Left renal cortex interstitium (tissue), 4 donors: ENCODE data around the gene VSIG10L2. TPM values are rescaled to one million over a fixed set of nuclear protein-coding genes. Genes with fewer than 3 reads are reported as not detected.
A peak's percentile ranks its signal among the peaks of the same experiment; 100 is the strongest.

Experiments used
- DNase-seq, 4 donors: peaks; one replicate each; pipeline ENCODE4 v3.0.0-alpha.2; 2013; ENCODE audit warnings: low read depth in 4 of 4, low spot score in 2 of 4, missing footprints in 1 of 4
- polyA plus RNA-seq, 4 donors: library from polyadenylated mRNA; unstranded; fragments of 120-200 nt; gene quantifications; one replicate each; pipeline ENCODE4 v1.2.1, GENCODE V29; 2013; ENCODE audit not compliant: insufficient read length in 4 of 4

VSIG10L2 gene
- polyA plus RNA-seq, 4 donors: not detected

DNA sequence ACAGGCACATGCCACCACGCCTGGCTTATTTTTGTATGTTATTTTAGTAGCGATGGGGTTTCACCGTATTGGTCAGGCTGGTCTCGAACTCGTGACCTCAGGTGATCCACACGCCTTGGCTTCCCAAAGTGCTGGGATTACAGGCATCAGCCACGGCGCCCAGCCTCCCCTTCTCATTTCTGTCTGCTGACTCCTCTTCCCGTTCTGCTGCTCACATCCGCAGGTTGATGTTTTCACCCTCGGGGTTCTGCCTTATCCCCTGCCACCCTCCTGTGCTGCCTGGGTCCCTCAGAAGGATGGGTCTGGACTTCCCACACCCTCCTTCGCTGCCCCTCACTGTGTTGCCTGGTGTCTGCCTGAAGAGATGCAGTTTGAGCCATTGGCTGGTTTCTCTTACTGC lies 19.2 kb upstream of the VSIG10L2 start:
- DNase-seq: no peak

DNA sequence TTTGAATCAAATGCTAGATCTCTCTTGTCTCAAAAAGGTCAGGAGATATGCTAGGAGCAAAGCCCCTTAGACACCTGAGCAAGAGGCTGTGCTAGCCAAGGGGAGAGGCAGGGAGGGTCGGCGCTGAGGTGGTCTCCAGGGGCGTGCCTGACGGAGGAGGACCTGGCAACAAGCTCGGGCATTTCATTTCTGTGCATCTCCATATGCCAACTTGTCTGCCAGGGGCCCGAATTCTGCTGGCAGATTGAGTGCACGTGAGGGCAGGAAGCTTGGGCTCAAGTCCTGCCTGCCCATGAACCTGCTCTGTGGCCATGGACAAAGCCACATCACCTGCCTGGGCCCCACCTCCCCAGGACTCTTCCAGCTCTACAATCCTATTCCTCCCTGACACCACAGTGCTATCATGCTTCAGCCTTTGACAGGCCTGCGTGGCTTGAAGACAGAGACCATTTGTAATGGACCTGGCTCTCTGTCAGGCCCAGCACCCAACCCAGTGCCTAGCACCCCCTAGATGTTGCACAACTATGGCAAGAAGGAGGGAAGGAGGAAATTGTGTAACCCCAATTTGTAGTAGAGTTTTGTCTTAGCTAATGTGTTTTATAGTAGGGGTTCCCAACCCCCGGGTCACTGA lies 16.3 kb upstream of the VSIG10L2 start:
- no peak for DNase-seq

DNA sequence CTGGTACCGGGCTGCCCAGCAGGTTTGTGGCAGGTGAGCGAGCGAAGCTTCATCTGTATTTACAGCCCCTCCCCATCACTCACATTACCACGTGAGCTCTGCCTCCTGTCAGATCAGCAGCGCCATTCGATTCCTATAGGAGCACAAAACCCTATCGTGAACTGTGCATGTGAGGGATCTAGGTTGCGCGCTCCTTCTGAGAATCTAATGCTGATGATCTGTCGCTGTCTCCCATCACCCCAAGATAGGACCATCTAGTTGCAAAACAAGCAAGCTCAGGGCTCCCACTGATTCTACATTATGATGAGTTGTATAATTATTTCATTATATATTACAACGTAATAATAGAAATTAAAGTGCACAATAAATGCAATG lies 15.8 kb upstream of the VSIG10L2 start:
- DNase-seq: no peak

DNA sequence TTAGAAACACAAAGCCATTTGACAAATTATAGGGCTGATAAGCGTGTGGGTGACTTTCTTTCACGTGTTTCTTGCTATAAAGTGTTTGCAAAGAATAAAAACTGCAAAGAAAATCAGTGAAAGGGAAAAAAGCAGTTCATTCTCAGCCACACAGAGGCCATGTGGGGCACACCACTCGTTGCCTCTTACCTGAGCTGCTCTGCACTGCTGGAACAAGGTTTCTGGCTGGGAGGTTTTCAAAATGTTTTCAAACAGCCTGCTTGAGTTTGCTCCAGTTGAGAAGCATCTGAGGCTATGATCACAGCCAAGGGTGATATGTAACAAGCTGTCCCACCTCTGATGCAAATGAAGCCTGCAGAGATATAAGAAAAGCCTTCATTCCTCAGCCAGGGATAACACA lies 14.7 kb upstream of the VSIG10L2 start:
- no peak for DNase-seq

DNA sequence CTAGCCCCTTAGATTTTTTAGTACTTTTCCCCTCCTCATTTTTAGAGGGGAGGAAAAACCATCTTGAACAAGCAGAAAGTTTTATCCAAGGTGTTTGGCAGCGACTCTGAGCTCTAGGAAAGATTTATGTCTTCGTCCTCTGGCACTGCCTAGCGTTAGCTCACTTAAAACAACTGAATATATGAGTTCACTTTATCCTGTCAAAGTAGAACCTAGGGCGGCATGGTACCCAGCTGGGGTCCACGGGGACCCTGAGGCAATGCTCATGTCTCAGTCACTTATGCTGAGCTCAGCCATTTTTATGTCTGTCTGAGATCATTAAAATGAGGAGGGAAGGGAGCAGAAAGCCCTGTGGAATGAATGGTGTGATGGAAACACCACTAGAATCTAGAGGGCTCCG lies 14.2 kb upstream of the VSIG10L2 start:
- DNase-seq: no peak

DNA sequence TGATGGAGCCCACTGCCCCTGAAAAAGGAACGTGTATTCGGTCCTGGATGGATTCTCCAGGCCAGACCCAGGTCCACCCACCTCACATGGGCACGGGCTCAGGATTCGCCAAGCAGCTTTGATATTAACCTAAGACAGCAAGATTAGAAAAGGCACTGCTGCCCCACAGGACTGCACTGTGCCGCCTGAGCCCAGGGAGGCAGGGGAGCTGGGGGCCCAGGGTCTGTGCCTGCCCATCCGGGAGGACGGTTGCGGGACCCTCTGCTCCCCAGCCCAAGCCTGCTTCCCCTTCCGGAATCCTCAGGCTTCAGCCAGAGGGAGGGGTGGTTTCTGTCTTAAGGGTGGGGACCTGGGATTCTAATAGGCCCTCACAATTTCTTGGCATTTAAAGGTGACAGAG lies 13.5 kb upstream of the VSIG10L2 start:
- DNase-seq: no peak

DNA sequence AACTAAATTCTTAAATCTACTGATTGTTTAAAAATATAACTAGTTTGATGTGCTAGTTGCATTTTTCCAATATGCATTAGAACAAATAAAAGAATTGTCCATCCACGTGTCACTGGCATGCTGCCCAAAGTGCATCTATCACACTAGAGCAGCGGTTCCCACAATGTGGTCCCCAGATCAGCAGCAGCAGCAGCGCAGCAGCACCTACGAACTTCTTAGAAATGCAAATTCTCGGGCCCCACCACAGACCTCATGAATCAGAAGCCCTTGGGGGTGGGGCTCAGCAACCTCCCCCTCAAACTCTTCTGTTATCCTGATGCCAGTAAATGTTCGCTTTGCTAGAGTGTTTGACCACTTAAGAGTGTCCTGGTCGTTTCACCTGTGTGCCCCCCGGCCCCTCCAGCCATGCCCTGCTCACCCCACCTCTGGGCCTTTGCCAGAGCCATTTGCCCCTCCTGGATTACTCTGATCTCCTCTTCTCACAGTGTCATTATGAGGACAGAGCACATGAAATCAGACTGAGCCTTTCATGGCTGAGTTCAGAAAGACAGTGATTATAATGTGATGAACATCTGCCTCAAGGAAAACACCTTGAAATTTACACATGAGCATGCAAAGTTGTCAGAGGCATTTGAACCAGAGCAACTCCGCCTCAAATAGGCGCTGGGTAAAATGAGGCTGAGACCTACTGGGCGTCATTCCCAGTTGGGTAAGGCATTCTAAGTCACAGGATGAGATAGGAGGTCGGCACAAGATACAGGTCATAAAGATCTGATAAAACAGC lies 12.6 kb upstream of the VSIG10L2 start:
- no peak for DNase-seq

DNA sequence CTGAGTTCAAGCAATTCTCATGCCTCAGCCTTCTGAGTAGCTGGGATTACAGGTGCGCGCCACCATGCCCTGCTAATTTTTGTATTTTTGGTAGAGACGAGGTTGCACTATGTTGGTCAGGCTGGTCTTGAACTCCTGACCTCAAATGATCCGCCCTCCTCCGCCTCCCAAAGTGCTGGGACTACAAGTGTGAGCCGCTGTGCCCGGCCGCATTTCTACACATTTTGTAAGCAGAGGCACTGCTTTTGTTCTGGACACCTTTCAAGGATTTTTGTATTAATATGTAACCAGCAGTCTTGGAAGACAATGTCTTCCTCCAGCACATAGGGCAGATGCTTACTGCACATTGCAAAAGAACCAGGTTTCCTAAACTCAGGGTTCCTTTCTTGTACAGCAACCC lies 11.4 kb upstream of the VSIG10L2 start:
- DNase-seq: no peak

DNA sequence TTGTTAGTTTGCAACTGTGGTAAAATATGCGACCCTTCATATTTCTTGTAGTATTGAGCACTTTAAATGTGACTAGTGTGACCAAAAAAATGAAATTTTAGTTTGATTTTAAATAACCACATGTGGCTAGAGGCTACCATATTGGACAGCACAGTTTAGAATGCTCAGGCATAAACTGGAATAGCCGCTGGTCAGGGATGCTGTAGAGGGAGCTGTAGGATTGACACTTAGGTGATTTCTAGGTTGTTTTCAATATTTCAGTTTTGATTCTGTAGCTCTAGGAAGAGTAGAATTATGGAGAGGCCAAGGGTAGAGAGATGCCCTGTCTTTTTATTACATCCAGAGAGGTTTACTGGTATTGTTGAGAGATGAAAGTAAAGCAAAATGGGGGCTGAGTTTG lies 10.8 kb upstream of the VSIG10L2 start:
- DNase-seq: no peak

DNA sequence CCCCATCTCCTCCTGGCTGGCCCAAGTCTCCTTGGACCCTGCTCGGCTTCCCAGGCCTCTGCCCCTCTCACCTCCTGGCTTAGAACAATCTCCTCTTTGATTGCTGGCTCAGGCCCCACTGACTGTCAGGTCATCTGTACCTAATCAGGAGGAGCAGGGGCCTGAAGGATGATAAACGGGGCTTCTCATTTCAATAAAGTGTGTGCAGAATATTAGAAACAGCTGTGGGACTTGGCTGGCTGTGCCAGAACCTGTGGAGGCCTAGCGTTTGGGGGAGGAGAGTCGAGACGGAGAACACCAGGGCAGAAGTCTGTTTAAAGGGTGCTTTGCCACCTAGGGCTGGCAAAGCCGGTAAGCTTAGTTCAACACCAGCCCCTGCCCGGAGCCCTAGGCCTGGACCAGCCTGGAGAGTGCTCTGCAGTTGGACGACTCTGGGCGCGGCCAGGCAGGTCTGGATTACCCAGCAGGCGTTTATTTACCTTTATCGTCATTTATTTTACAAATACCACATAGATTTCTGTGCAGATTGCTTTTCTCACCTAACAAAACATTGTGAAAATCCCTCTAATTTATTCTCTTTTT lies 10.1 kb upstream of the VSIG10L2 start:
- DNase-seq: no peak

DNA sequence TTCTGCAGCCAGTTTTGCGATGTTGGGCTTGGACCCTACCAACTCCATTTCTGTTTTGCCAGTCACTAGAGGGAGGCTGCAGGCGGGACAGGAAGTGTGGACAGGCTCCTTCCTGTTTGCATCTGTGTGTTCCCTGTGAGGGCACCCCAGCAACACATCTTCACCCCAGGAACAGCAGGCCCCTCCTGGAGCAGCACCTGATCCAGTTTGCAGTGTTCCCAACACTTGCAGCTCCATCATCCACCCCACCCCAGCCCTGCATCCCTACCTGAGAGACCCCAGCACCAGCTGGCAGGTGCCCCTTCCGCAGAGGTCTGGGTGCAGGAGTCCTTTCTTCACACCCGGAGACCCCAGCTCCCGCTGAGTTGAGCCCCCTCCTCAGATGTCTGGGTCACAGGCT lies 7.4 kb upstream of the VSIG10L2 start:
- DNase-seq: no peak

DNA sequence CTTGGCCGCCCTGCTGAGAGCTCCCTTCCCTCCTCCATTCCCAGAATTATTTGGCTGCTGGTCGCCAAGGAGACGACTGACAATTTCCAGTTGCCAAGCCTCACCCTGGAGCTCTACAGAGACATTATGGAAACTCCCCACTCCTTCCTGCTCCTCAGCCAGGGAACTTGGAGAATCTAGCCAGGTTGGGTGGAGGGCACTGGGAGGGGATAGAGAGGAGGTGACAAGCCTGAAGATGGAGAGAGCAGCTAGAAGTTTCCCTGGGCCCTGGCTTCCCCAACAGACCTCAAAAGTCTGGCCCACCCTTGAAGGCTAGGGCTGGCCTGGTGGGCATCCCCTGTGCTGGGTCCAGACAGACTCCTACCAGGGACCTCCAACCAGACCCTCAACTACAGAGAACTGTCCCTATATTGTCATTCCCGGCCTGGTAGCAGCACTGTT lies 6.7 kb upstream of the VSIG10L2 start:
- no peak for DNase-seq

DNA sequence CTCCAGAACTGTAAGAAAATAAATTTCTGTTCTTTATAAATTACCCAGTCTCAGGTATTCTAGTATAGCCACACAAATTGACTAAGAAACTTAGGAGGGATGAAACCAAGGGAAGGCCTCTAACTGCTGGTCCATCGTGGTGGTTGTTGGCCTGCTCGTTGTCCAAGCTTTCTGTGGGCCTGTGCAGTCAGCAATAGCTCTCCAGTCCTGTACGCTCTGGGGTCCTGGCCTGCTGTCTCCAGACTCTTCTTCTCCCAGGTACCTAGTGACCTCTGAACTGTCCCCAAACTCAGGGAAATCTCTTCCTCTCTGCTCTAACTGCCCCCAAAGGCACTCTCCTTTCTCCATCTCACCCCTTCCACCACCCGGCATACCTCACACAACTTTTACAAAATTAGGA lies 5.7 kb upstream of the VSIG10L2 start:
- no peak for DNase-seq

DNA sequence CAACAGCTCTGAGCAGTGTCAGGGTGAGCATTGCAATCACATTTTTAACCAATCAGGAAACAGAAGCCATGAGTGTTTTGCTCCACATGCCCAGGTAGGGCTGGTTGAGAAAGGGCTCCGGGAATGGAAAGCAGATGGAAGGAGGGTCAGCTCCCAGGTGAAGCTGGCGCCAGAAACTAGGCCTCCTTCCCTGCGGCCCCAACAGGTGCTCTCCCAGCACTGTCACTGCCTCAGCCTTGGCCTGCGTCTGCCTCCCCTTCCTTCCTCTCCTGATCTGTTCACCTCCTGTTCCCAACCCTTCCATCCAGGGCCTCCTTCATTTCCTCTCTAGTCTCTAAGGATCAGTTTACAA lies 4.6 kb upstream of the VSIG10L2 start:
- no peak for DNase-seq

DNA sequence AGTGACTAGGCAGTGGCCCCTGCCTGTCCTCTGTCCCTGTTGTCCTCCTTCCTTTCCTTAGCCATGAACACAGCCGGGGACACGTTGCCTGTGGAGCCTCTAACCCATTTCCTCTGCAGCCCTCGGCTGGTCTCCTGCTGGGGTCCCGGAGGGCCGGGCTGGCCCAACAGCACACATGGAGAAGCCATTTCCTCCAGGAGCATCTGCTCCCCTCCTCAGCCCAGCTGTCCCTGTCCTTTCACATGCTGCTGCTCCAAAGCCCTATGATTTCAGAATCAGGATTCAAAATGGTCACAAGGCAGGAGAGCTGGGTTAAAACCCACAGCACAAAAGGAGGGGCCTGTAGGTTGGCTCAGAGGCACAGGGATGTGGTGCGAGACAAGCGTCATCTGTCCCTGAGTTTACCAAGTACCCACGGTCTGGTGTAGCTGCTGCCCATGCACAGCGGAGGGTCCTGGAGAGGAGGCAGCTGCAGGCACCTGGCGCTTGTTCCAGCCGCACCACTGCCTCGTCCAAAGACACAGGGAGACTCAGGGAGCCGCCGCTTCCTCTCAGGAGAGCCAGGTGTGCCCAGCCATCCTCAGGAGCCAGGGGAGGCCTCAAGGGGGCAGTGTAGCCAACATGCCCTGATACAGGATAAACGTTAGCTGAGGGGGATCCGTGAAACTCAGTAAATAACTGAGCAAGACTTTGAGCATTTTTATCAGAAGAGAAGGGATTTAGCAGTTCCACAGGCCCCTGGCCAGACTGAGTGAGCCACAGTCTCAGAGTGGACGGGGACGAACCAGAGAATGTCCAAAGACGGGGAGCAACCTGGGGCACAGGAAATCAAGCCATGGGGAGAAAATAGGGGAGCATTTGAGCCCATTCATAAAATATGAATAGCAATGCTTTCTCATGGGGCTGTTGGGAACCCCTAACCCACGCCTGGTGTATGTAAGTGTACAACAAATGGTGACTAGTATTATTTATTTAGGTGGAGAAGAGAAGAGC lies 3.9 kb upstream of the VSIG10L2 start:
- peak in 1 of 4 donors; percentile 46 for DNase-seq

DNA sequence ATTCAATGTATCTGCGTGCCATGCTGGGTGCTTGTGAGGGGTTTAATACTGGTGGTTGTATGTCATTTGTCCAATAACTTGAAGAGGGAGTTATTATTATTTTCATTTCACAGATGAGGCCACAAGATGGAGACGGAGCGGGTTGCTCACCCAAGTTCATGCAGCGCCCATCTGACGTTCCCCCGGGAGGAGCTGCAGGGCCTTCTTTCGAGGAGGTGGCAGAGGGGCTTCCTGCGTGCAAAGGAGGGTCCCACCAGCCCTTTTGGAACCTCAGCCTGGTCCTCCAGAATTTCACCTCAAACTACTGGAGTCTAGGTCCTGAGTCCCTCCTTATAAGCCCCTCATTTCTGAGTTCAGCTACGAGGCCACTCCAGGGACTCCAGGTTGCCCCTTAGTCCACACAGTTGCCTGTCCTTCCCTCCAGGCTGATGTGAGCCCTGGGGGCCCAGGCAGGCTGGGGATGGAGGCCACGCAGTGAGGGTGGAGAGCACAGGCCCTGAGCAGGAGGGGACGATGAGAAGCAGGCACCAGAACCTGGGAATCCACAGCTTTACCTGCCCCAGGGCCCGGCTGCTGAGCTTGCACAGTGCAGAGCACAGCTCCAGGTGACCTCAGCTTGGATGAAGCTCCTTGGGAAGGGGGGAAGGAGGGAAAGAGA lies 2.9 kb upstream of the VSIG10L2 start:
- no peak for DNase-seq

DNA sequence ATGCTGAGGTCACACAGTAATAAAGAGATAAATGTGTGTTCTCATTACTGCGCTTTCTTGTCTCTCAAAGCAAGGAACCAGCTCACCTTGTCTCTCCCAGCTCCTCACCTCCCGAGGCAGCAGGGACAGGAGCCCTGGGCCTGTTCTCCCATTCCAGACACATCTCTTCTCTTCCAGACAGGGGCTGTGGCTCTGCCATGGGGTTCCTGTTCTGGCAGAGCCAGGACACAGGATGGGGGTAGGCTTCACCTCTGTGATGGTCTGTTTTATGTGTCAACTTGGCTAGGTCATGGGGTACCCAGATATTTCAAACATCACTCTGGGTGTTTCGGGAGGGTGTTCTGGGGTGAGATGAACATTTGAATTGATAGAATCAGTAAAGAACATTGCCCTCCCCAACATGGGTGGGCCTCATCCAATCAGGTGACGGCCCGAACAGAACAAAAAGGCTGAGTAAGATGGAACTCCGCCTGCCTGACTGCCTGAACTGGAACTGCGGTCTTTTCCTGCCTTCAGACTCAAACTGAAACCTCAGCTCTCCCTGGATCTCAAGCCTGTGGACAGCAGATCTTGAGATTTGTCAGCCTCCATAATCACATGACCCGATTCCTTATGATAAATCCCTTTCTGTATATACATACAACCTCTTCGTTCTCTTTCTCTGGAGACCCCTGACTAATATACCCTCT lies 2.0 kb upstream of the VSIG10L2 start:
- DNase-seq: no peak

DNA sequence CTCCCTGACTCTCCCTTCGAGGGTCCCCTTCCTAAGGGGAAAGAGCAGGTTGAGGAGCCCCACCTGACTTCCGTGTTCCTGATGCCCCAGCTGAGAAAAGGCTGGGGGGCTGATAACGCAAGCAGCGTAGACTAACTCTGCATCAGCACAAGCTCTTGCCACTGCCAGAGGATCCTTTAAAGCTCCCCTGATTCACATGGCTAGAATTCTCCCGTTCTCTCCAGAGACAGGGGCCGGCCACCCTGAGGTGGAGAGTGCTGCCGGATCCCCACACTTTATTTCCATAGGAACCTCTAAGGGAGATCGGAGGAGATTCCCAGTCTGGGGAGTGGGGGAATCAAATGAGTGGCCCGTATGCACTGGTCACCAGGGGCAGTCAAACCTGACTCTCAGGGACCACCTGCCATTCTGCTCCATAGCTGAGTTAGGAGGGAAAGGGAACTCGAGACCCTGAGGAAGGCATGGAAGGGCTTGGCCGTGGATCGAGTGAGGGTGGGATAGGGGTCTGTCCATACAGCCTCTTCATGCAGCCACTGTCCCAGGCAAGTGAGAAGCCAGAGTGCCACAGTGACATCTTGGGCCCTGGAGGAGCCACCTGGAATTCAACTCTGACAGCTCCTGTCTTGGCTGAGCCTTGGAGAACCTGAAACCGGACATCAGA lies 1.4 kb upstream of the VSIG10L2 start:
- DNase-seq: no peak

DNA sequence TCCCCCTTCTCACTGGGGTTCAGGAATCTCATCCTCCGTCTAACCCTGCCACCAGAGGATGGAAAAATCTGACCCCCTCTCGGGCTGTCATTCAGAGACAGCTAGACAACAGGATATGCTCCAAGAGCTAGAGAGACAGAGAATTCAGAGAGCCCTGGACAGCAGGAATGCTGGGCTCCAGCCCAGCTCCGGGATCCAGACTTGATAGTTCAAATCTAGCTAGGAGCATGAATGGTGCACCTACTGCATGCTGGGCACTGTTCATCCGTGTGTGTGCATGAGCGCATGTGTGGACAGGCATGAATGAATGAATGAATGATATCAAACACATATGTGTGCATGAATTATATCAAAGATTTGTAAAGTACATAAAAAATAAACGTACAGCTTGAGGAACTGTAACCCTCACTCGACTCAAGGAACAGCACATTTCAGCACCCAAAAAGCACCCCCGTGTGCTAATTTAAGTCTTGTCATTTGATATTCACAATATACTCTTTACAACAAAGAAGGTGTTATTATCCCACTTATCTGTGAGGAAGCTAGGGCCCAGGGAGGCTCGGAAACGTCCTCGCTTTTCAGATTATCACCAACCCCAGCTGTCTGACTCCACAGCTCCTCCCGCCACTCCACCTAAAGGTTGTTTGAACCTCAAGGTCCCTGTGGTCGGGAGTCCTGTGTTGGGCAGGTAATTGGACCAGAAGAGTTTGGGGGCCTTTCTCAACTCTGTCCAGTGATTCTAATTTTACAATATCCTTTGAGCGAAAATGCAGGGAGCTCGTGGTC lies 640 bp upstream of the VSIG10L2 start:
- DNase-seq: no peak
